Activated T-helper 1 cell treated with Interleukin-2 at 50 U/mL for 16 hours (primary cell): ENCODE results near the gene TMEM80.
A peak's percentile ranks its signal among the peaks of the same experiment; 100 is the strongest.

Source experiments
- DNase-seq: peaks from one replicate; pipeline ENCODE4 v3.0.0-alpha.2; 2020; ENCODE audit warnings: low read depth

The TMEM80 gene

DNA sequence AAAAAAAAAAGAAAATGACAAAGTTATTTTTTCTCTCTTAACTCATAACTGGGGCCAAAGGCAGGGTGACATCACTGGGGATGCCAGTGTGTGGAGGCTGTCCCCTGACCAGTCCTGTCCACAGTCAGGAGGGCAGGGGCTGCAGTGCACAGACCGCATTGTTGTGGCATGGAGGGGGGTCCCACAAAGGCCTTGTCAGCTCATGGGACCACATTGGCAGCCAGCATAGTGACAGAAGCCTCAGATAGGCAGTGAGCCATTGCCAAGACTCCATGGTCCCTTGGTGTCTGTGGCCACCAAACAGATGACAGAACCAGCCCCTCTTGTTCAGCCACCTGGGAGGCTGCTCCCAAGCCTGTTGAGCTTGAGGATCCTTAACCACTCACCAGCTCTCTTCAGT is 4.1 kb downstream of the TMEM80 start:
- no peak for DNase-seq

- no peak for DNase-seq
Observed at GRCh38 chr11:701741-702461, 6.3 kb downstream of the TMEM80 start.

- no peak for DNase-seq
Observed at GRCh38 chr11:702462-703461, 7.1 kb downstream of the TMEM80 start.

GRCh38 chr11:703506-703905 is 7.9 kb downstream of the TMEM80 start:
- no peak for DNase-seq

DNA sequence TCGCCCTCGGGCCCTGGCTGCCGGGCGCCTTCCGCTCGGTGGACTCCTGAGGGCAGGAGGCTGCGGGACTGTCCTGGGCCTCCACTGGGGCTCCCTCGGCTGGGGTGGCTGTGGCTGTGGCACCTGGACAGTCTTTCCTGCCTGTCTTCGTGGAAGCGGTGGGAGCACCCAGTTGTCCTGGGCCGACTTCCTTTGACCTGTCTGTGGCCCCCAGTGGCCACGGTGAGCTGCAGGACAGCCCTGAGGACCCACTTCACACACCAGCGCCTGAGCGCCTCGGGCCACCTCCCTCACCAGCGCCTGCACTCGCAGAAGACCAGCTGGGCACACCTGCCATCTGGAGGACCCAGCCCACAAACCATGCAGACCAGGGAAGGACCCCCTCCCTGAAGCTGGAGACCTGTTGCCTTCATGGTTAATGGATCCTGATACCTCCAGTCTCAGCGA is 8.6 kb downstream of the TMEM80 start:
- DNase-seq: no peak

DNA sequence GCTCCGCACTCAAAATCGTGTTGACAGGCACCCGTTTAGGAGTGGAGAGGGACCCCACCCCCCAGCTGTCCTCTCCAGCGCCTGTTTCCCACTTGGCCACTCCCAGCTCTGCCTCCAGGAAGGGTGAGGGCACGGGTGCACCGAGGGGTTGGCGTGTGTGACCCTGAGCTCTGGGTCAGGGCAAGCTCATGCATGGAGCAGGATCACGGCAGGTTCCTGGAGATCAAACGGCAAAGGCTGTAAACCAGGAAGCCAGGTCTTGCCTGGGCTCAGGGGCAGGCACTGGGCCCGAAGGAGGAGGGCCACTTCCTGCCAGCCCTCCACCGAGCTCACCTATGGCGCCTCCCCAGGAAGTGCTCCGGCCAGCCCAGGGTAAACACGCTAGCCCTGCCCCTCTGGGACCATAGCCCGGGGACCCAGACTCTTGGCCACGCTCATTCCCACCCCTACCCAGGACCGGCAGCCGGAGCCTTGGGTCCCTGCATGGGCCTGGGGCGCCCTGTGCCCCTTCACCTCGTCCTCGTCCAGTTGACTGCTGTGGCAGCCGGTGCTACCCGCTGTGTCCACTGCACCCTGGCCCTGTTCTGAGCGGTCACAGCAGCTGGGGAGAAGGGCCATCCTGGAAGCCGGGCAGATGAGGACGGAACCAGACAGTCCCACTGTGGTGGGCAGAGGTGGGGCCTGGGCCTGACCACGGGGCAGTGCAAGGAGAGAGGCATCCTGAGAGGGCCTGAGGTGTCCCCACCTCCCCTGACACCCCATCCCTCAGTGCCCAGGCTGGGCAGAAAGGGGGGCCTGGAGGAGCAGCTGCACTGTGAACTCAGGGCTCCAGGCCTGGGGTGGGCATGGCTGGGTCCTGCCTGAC is 9.4 kb downstream of the TMEM80 start:
- DNase-seq: no peak

DNA sequence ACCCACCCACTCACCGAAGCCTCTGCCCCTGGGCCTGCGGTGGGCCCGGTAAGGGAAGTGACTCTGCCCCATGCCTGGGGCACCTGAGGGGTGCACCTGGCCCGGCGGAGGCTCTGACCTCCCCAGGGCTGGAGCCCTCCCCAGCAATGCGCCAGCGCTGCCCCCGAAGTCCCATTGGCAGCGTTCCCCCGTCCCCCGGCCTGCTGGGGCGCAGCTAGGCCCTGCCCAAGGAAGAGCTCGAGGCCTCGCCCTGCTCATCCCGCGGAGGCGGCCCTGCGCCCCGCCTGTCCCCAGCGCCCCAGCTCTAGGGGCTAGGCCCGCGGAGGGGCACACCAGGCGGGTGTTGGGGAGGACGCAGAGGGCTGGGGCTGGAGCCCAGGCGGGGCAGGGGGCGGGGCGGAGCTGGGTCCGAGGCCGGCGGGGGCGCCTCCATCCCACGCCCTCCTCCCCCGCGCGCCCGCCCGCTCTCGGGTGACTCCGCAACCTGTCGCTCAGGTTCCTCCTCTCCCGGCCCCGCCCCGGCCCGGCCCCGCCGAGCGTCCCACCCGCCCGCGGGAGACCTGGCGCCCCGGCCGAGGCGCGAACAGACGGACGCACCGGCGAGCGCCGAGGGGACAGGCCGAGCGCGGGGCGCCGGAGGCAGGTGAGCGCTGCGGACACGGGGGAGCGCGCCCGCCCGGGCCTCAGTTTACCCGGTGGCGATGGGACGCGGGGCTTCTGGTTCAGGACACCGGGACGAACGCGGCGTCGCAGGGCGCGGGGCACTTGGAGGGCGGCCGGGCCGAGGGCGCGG is 10.2 kb downstream of the TMEM80 start, which contains the start of gene EPS8L2:
EPS8L2 (plus strand) TSS at position 586 of the 793 bp plus-strand sequence. CDS start 3,177 bp downstream, outside the sequence.
- DNase-seq: no peak

DNA sequence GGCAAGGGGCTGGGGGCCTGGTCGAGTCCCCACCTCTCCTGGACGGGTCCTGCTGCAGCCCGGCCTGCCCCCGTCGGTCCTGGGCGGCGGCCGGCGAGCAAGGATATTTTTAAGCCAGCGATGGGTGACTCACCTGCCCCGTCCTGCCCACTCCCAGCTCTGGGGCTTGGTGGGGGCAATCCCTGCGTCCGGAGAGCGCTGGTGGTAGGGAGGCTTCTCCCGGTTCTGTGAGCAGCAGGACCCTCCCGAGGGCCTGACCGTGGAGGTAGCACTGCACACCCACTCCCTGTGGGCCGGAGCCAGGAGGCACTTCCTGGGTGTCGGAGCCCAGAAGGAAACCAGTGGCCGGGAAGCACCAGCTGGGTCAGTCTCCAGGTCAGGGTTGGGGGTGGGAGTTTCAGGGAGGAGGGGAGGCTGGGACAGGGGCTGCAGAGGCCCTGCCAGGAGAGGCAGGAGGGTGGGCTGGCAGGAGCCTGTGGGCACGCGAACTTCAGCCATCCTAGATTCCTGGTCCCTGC is 10.9 kb downstream of the TMEM80 start:
- no peak for DNase-seq

- no peak for DNase-seq
Observed at GRCh38 chr11:706957-707816, 11.6 kb downstream of the TMEM80 start.

DNA sequence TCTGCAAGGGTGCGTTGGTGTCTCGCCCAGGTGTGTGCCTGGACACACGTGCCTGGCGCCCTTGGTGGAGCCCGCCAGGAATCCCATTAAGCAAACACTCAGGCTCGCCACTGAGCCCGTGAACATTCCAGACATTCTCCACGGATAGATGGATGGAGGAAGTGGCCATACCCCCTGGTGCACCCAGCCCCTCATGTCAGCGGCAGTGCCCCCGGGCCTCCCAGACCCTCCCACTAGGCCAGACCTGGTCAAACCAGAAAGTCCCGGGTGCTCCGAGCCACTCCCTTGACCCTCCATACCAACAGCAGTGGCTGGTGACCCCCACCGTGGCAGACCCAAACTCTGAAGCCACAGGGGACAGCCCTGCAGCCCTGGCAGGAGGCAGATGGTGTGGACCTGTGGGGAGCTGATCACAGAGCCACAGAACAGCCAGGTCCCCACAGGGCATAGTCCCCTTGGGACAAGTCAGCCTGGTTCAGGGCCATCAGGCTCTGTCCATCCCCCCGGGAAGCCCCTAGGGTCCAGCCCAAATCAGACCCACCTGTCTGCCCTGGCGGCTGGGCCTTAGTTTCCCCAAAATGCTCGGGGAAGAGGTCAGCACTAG is 12.3 kb downstream of the TMEM80 start:
- no peak for DNase-seq

- DNase-seq: no peak
Observed at GRCh38 chr11:708511-708910, 12.9 kb downstream of the TMEM80 start.

GRCh38 chr11:709109-709997 is 13.7 kb downstream of the TMEM80 start:
- no peak for DNase-seq

- DNase-seq: no peak
Observed at GRCh38 chr11:714436-714835, 18.8 kb downstream of the TMEM80 start.

- DNase-seq: no peak
Observed at GRCh38 chr11:719214-720016, 23.8 kb downstream of the TMEM80 start.

GRCh38 chr11:720017-720641 is 24.5 kb downstream of the TMEM80 start:
- no peak for DNase-seq

DNA sequence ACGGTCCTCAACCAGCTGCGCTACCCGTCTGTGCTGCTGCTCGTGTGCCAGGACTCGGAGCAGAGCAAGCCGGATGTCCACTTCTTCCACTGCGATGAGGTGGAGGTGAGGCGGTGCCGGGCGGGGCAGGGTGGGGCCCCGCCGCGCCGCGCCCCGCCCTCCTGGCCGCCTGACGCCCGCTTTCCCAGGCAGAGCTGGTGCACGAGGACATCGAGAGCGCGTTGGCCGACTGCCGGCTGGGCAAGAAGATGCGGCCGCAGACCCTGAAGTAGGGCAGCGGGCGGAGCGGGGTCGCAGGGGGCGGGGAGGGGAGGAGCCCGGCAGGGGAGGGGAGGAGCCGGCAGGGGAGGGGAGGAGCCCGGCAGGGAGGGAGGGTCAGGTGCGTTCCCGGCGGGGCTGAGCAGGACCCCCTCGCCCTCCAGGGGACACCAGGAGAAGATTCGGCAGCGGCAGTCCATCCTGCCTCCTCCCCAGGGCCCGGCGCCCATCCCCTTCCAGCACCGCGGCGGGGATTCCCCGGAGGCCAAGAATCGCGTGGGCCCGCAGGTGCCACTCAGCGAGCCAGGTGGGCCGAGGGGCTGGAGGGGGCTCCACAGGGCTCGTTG is 25.1 kb downstream of the TMEM80 start:
- peak; percentile 38 for DNase-seq
